HepG2 (cell line): Measurements from ENCODE around the gene ART3. TPM values are rescaled to one million over a fixed set of nuclear protein-coding genes. Genes with fewer than 3 reads are reported as not detected.

Experiments
- ATAC-seq: fragments of 200-7000 bp; cut with Tn5 transposase; 3 replicates; pipeline ENCODE4 v1.9.1; 2020; ENCODE audit warnings: mild to moderate bottlenecking, moderate library complexity
- BruUV-seq: library from RNA; stranded (reverse); fragments of 400-500 nt; replicated peaks from 2 replicates; lab custom pipeline; 2021; lab: Mats Ljungman, UMichigan
- CTCF ChIA-PET: fragments of 300-600 bp; formaldehyde crosslinking; extraction: SDS; loops from one replicate; lab custom pipeline; 2021; ENCODE audit warnings: low total read pairs, inconsistent platforms, low intra/inter-chr PET ratio; lab: Yijun Ruan, JAX
- POLR2A ChIA-PET: fragments of 350-600 bp; sonication (Branson Sonifier 250); formaldehyde crosslinking; loops from one replicate; lab custom pipeline; 2020; ENCODE audit warnings: antibody characterized with exemption, inconsistent platforms; lab: Yijun Ruan, JAX
- DNase-seq: peaks from one replicate; pipeline ENCODE4 v3.0.0-alpha.2; 2015; ENCODE audit warnings: low spot score
- FAIRE-seq: peaks from 3 replicates; lab custom pipeline; 2011; peaks lifted over from hg19 to GRCh38; lab: Jason Lieb, UNC
- H2AFZ ChIP-seq: one replicate; pipeline ENCODE4 v1.6.1; 2011; ENCODE audit warnings: low read length, inconsistent platforms
- H3K27ac ChIP-seq: fragments of 300-600 bp; 3 replicates; pipeline ENCODE4 v1.8.0; 2011; ENCODE audit warnings: mixed run types, mild to moderate bottlenecking, mixed read lengths, low read length, inconsistent platforms; ENCODE audit not compliant: insufficient read depth; ENCODE audit errors: extremely low read length
- H3K27me3 ChIP-seq, 2 experiments: fragments of 200-600 bp in 1 of 2; 2 replicates in 1 of 2; 3 replicates in 1 of 2; pipeline versions ENCODE4 v1.6.0 to v1.8.0; 2011; ENCODE audit warnings: low read length in 2 of 2, mild to moderate bottlenecking in 2 of 2, moderate library complexity in 2 of 2, inconsistent platforms in 1 of 2; ENCODE audit not compliant: insufficient read depth in 2 of 2, control insufficient read depth in 1 of 2
- H3K36me3 ChIP-seq, 2 experiments: fragments of 200-600 bp in 1 of 2; replicated peaks in 1 of 2; 2 replicates in 1 of 2; 3 replicates in 1 of 2; pipeline versions ENCODE4 v1.5.1 to v1.8.0; 2011; ENCODE audit warnings: low read length in 2 of 2, inconsistent platforms in 1 of 2; ENCODE audit not compliant: insufficient read depth in 2 of 2, control insufficient read depth in 1 of 2
- H3K4me1 ChIP-seq: 2 replicates; pipeline ENCODE4 v1.5.1; 2012; ENCODE audit warnings: low read length, inconsistent platforms; ENCODE audit not compliant: insufficient read depth
- H3K4me2 ChIP-seq: 2 replicates; pipeline ENCODE4 v1.6.0; 2011; ENCODE audit warnings: low read depth, low read length, inconsistent platforms
- H3K4me3 ChIP-seq, 3 experiments: fragments of 200-600 bp in 1 of 3; sonication (generic), shearing (Covaris generic) in 1 of 3; replicated peaks in 1 of 3; 2 replicates each; pipeline ENCODE4 v1.5.1; 2011 to 2016; ENCODE audit warnings: low read length in 3 of 3, inconsistent platforms in 2 of 3, low read depth in 2 of 3, mild to moderate bottlenecking in 2 of 3, control low read depth in 1 of 3, mixed read lengths in 1 of 3; ENCODE audit not compliant: insufficient read depth in 1 of 3
- H3K79me2 ChIP-seq: one replicate; pipeline ENCODE4 v1.6.1; 2011; ENCODE audit warnings: low read length, inconsistent platforms; ENCODE audit not compliant: insufficient read depth
- H3K9ac ChIP-seq: 2 replicates; pipeline ENCODE4 v1.6.0; 2011; ENCODE audit warnings: mild to moderate bottlenecking, low read depth, low read length, inconsistent platforms; ENCODE audit not compliant: insufficient read depth
- H3K9me3 ChIP-seq: 2 replicates; pipeline ENCODE4 v1.5.1; 2012; ENCODE audit warnings: mild to moderate bottlenecking, low read length
- H4K20me1 ChIP-seq: 2 replicates; pipeline ENCODE4 v1.6.0; 2011; ENCODE audit warnings: inconsistent platforms, mild to moderate bottlenecking, low read length, moderate library complexity; ENCODE audit not compliant: insufficient read depth
- FOSL1 ChIP-seq: sonication (generic); formaldehyde crosslinking; IDR thresholded peaks from 2 replicates; pipeline ENCODE4 v1.9.0; 2021; ENCODE audit warnings: missing genetic modification reagents, borderline replicate concordance
- NFE2L2 ChIP-seq: fragments of 150-350 bp; IDR thresholded peaks from 2 replicates; pipeline ENCODE4 v1.6.1; 2014; ENCODE audit warnings: low read length
- ONECUT2 ChIP-seq: sonication (generic); formaldehyde crosslinking; IDR thresholded peaks from 2 replicates; pipeline ENCODE4 v1.4.0; 2020; ENCODE audit warnings: missing genetic modification reagents
- SAFB2 ChIP-seq: sonication (generic); formaldehyde crosslinking; IDR thresholded peaks from 2 replicates; pipeline ENCODE4 v1.5.1; 2020; ENCODE audit warnings: missing genetic modification reagents, low read depth, mild to moderate bottlenecking, borderline replicate concordance
- TBX3 ChIP-seq: fragments of 450-650 bp; IDR thresholded peaks from 2 replicates; pipeline ENCODE4 v1.6.1; 2017; ENCODE audit warnings: antibody characterized with exemption, mild to moderate bottlenecking, inconsistent platforms, borderline replicate concordance
- ZNF12 ChIP-seq: sonication (generic); formaldehyde crosslinking; IDR thresholded peaks from 2 replicates; pipeline ENCODE4 v1.5.0; 2020; ENCODE audit warnings: missing genetic modification reagents
- ZNF253 ChIP-seq: sonication (generic); formaldehyde crosslinking; IDR thresholded peaks from 2 replicates; pipeline ENCODE4 v1.8.0; 2022; ENCODE audit warnings: mild to moderate bottlenecking, missing genetic modification reagents, borderline replicate concordance
- ZNF282 ChIP-seq: fragments of 450-650 bp; IDR thresholded peaks from 2 replicates; pipeline ENCODE4 v1.6.1; 2018; ENCODE audit not compliant: partially characterized antibody
- ZNF441 ChIP-seq: sonication (generic); formaldehyde crosslinking; IDR thresholded peaks from 2 replicates; pipeline ENCODE4 v1.7.0; 2021; ENCODE audit warnings: missing genetic modification reagents, borderline replicate concordance
- ZNF543 ChIP-seq: sonication (generic); formaldehyde crosslinking; IDR thresholded peaks from 2 replicates; pipeline ENCODE4 v1.4.0; 2020; ENCODE audit warnings: mild to moderate bottlenecking, missing genetic modification reagents
- ZNF550 ChIP-seq: sonication (generic); formaldehyde crosslinking; IDR thresholded peaks from 2 replicates; pipeline ENCODE4 v1.4.0; 2020; ENCODE audit warnings: mild to moderate bottlenecking, missing genetic modification reagents, borderline replicate concordance
- ZNF703 ChIP-seq: sonication (generic); formaldehyde crosslinking; IDR thresholded peaks from 2 replicates; pipeline ENCODE4 v1.5.1; 2020; ENCODE audit warnings: missing genetic modification reagents, mild to moderate bottlenecking, moderate library complexity, borderline replicate concordance
- ZNF891 ChIP-seq: sonication (generic); formaldehyde crosslinking; IDR thresholded peaks from 2 replicates; pipeline ENCODE4 v1.5.0; 2020; ENCODE audit warnings: mild to moderate bottlenecking, missing genetic modification reagents
- WGBS: methylation state at CpG from one replicate; pipeline ENCODE4 v1.1.6; 2017; ENCODE audit warnings: low lambda C conversion rate; 5-methylcytosine and 5-hydroxymethylcytosine counted together
- in situ Hi-C: cut with HindIII; loops from 2 replicates; pipeline ENCODE4 v1.10.0; 2017; ENCODE audit warnings: low pct_unique_long_range_greater_than_20kb; ENCODE audit not compliant: extremely low pct_ligation_motif_present
- intact Hi-C: fragments of 100-400 bp; cut with micrococcal nuclease; formaldehyde crosslinking; loops from one replicate; pipeline ENCODE4 v1.10.0; 2022; ENCODE audit not compliant: unreplicated experiment
- polyA plus RNA-seq, 8 experiments: library from polyadenylated mRNA; depleted of rRNA in 3 of 8; stranded (reverse) in 7 of 8; unstranded in 1 of 8; fragments of >200 nt; fragmentation: Illumina TruSeq in 4 of 8; extraction: Trizol in 4 of 8; gene quantifications; 2 replicates each; pipeline versions ENCODE4 v1.2.1 to v1.2.3, GENCODE V29; 2011 to 2016; ENCODE audit warnings: low read depth in 4 of 8, missing spikeins in 1 of 8, mixed read lengths in 1 of 8; ENCODE audit not compliant: insufficient read depth in 1 of 8
- total RNA-seq, 5 experiments: library from RNA; depleted of rRNA; stranded (reverse); fragments of >200 nt; fragmentation: Illumina TruSeq; extraction: Trizol; gene quantifications; 2 replicates each; pipeline ENCODE4 v1.2.3, GENCODE V29; 2016; ENCODE audit warnings: low read depth in 1 of 5

The ART3 gene
- total and polyA plus RNA-seq, 2 of the 13 experiments (the other 11 are each of a cell fraction or from before 2014, with no cell fraction given) = not detected

DNA sequence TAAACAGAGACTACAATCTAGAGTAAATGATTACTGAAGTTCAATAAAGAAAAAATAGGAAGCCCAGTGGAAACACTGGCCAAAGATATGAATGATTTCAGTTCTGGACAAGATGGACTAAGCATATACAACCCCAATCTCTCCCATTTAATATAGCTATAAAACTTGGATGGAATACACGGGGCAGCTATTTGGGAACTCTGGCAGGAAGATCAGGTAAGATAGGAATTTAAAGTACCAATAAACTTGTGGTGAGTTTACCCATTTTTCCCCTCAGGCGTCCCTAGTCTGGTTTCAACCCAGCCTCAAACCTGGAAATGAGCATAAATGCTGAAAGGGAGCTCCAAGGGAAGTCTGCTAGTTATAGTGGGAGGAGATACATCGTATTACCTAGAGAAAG is 53.2 kb downstream of the ART3 start:
- Histone ChIP-seq H3K27me3 (no peaks in the 10 kb centered on the region), H3K9me3 (no peaks in the 10 kb centered on the region), H3K9ac (no peak overlapping the region), H3K79me2 (no peaks in the 10 kb centered on the region), H2AFZ (no peak overlapping the region), H3K4me2 (no peak overlapping the region), H3K36me3 (peaks cover 6 to 43% of the 10 kb centered on the region in 2 experiments; a peak in 4 of 5 replicates), H3K27ac (no peak overlapping the region), H3K4me3 (no peak overlapping the region), H4K20me1 (no peaks in the 10 kb centered on the region), H3K4me1 (no peaks in the 10 kb centered on the region)
- DNase-seq (no peak), ATAC-seq (no peak), FAIRE-seq (no peak)
- ChIA-PET POLR2A (no interaction called here), CTCF (no interaction called here)
- WGBS = 92% methylated on average over 3 of the region's 3 CpGs
- intact Hi-C loops = no loop called here
- BruUV-seq = no TSS peak
- in situ Hi-C loops = no loop called here
- TF ChIP-seq ONECUT2 (CRISPR knock-in tag) = no peak
- no peak for TF ChIP-seq ZNF703 (CRISPR knock-in tag)
- no peak for TF ChIP-seq ZNF441
- TF ChIP-seq NFE2L2 = no peak
- TF ChIP-seq ZNF550 = no peak
- TF ChIP-seq TBX3 = no peak
- TF ChIP-seq SAFB2 (CRISPR knock-in tag) = no peak
- TF ChIP-seq ZNF253 (CRISPR knock-in tag) = no peak

DNA sequence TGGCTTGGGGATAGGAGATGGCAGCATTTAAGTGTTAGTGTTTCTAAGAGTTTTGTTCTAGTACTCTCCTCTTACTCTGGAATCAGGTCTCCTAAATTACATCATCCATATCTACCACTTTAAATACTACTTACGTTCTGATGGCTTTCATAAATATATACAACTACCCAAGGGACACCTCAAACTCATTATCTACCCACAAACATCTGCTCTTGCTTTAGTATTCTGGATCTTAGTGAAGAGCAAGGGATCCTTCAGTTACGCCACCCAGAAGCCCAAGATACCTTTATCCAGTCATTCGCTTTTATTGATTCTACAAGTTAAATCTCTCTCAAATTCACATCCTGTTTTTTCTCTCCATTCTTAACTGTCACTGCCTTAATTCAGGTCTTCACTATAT is 66.7 kb downstream of the ART3 start:
- Histone ChIP-seq H3K9me3 (no peaks in the 10 kb centered on the region), H3K9ac (no peak overlapping the region), H3K4me1 (peaks cover 10% of the 10 kb centered on the region), H3K27me3 (no peaks in the 10 kb centered on the region)
- no peak for ATAC-seq
- no TSS peak for BruUV-seq
- TF ChIP-seq ZNF543 = no peak
- TF ChIP-seq ZNF12 (CRISPR knock-in tag) = no peak
- TF ChIP-seq FOSL1 (CRISPR knock-in tag) = no peak
- TF ChIP-seq ZNF282 = no peak
- TF ChIP-seq ZNF891 = no peak
- TF ChIP-seq, all 625 proteins: peak for 0
- Histone ChIP-seq H3K27ac (no peak overlapping the region), H2AFZ (no peak overlapping the region), H3K4me3 (no peak overlapping the region), H3K79me2 (peaks cover 58% of the 10 kb centered on the region), H4K20me1 (0 out of 2 replicates have a peak, but pooled peaks cover 3% of the 10 kb centered on the region), H3K36me3 (peaks cover 6 to 56% of the 10 kb centered on the region in 2 experiments), H3K4me2 (no peak overlapping the region)
- in situ Hi-C loops (no loop called here), intact Hi-C loops (no loop called here)
- CTCF ChIA-PET = no interaction called here
- no peak for FAIRE-seq
- no peak for DNase-seq
- WGBS = 96% methylated on average over 3 of the region's 3 CpGs
- POLR2A ChIA-PET = no interaction called here
